Midbrain (tissue), 1 donor: ENCODE results near the gene CLSTN2.
A peak's percentile ranks its signal among the peaks of the same experiment; 100 is the strongest.

ENCODE experiments used
- DNase-seq: peaks from one replicate; lab custom pipeline; 2025; lab: John Stamatoyannopoulos, UW

The CLSTN2 gene

DNA sequence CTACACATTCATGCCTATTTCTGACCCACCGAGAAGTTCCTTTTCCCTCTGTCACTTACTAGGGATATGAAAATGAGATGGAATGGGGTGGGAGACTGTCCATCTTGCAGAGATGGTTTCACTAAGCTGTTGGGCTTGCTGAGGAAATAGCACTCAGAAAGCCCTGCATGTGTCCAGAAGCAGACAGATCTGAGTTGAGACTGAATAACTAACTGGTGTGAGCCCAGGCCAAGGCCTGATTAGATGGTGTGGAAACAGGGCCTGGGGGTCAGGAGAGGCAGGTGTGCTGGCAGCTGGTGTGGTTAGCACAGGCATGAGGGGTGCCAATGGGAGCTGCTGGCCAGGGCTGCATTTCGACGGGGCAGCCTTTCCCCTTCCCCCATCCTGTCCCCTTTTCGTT lies 72.1 kb downstream of the CLSTN2 start:
- no peak for DNase-seq

DNA sequence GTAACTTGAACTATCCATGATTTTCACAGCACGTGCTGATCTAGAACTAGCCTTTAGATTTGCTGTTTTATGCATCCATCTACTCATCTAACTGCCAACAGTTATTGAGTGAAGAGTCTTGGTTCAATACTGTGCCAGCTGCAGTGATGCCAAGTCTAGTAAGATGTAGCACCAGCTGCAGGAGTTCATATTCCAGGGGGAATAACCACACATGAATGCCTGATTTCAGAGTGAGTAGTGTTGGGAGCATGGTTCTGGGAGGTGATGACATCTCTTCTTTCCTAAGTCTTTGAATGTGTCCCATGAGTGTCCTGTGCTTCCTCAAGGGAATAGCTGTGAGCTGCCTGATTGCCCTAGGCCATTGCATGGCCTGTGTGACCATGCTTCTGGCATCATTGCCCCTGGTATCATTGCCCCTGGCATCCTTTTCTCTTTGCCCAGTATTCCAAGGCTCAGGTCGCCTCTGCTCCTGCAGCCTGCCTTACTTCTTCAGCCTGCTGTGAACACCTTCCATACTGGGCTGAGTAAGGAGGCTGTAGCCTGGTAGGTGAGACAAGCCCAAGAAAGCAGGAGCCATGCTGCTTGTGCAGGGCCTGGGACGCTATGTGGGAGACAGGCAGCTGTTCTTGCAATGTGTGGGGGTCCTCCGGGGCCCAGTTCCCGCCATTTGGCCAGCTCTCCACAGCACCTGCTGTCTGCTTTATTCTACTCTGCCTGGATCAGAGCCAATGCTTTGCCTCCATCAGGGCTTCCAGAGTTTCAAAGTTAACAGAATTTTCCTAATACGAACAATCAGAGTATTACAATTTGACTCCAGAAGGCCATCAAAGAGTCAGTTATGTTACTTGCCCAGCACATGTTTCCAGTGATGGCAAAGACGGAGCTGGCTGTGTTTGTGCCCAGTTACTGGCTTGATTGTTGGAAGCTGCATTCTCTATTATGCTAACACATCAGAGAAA lies 73.2 kb downstream of the CLSTN2 start:
- peak; percentile 39 for DNase-seq

DNA sequence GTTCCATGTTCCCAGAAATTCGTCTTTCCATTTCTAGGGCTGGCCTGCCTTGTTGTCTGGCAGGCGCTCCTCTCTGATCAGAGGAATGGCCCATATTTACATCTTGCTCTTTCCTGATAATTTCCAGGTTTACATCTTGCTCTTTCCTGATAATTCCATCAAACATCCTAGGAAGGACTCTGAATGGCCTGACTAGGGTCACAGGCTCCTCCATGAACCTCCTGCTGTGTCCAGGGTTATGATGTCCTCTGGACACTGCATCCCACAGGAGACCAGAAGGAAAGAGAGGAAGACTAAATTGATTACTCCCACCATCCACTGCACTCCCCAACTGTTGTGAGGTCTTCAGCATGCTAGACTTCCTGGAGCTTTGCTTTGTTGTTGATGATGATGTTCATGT lies 75.4 kb downstream of the CLSTN2 start:
- no peak for DNase-seq

DNA sequence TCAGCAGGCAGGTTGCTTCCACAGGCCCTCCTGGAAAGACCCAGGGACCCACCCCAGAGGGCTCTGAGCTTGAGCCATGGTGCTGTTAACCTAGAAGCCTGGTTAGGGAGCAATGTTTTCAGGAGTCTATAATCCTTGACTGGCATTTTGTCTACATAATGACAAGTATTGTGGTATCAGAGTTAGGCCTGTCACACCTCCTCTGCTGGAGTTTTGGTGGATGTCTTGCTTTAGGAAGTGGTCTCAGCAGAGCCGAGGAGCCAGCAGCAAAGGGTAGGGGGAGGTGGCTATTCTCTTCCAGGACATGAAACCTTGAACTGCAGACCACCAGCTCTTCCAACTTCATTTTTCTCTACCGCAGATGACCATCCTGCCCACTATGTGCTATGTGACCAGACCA lies 76.1 kb downstream of the CLSTN2 start:
- DNase-seq: no peak

DNA sequence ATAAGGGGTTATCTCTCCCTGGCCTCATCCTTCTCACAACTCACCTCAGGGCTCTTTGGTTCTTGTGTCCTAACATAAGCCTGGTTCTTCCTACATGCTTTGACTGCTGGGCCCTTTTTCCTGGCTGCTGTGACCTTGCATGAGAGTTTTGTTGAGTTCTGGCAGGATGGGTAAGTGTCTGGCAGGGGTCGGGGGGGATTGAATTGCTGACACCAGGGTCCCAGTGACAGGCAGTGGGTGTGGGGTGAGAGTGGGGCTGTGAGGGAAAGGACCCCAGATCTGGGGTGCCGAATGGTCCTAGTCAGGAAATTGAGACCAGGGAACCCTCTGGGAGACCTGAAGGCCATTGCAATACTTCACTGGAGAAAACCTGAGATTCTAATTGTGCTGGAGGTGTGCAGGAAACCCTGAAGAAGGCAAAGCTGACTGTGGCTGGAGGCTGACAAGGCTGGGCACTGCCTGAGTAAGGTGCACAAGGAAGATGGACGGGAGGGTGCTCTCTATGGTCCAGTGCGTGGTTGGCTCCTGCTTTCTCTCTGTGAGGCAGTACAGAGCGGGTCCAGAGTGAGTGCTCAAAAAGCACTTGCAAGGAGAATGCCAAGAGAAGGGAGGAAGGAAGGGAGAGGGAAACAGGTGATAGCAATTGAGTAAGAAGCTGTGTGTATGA lies 76.8 kb downstream of the CLSTN2 start:
- no peak for DNase-seq

DNA sequence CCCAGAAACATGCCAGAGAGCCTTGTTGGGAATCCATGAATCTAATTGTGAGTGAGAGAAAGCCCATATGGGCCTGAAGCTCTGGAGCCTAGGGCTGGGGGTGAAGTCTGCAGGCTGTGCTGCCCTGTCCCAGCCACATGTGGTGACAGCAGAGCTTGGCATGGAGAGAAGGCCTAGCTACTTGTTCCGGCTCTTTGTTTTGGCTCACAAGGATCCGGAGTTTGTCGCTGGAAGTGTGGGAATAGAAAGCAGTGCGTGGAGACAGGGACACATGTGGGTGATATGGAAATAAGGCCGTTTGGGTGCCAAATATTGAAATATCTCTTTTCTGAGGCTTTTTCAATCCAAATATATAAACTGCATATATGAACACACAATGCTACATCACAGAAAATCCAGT lies 78.2 kb downstream of the CLSTN2 start:
- no peak for DNase-seq

DNA sequence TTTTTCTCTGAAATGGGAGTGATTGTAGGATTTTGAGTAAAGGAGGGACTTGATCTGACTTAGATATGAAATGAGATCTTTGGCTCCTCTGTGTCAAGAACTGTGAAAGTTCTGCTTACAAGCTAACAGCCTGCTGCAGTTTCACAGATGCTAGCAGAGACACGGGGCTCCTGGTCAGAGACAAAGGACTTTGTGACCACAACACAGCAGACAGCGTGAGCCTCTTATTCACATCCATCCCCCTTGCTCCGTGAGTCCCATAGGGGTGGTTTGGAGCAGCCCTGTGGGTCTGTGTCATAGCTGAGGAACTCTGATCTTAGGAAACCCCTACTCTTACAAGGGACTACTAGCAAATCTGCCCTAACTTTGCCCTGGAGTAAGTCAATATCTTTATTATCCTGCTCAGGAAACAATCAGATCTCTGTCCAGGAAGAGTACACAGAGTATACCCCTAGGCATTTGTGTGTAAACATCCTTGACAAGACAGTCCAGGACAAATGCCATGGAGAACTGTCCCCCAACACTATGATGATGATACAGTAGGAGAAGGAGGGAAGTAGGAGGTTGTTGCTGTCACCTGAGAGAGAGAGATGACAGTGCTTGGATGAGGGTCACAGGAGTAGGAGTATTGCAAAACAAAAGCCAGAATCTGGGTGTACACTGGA lies 80.0 kb downstream of the CLSTN2 start:
- no peak for DNase-seq

DNA sequence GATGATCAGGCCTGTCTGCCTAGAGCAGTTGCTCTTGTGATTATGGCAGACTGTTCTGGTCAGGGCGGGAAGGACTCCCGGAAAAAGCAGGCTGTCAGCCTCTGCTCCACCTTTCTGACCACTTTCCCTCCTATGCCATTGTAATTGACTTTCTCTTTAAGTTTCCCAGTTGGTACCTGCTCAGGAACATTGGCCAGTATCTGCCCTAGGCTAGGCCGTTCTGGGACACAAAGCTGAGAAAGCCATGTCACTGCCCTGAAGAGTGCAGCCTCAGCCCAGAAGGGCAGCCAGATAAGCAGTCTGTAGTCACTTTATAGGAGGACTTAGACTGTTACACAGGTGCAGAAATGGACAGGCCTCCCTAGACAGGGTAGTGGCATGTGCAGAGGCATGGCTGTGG lies 80.8 kb downstream of the CLSTN2 start:
- no peak for DNase-seq

DNA sequence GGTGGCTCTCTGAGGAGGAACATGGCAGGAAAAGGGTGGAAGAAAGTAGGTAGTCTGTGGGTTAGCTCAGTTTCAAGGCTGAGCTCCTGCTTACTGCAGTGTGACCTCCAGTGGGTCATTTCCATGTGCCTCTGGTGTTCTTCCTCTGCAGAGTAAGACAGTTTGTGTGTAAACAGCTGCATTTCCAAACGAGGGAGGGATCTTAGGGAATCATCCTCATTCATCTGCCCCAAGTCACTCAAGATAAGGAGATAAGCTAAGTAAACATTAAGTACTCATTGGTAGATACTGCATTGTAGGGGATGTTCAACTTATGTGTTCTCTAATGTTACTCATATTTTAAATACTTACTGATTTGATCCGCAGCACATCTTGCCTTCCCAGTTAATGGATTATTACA lies 83.6 kb downstream of the CLSTN2 start:
- no peak for DNase-seq

DNA sequence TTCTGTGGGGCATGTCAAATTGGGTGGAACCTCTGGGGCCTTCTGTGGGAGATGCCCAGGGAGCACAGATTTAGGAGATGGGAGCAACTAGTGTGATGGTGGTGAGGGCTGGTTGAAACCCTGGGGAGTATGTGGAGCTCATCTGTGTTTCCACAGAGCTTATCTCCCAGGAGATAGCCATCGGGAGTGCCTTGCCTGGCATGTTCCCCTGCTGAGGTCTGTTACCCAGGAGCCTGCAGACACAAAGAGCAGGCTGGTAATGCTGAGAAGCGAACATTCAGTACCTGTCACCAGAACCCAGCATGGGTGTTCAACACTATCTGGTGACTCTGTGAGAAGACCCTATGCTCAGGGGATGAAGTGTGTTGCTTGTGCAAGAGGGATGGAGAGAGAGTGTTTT lies 85.0 kb downstream of the CLSTN2 start:
- no peak for DNase-seq

DNA sequence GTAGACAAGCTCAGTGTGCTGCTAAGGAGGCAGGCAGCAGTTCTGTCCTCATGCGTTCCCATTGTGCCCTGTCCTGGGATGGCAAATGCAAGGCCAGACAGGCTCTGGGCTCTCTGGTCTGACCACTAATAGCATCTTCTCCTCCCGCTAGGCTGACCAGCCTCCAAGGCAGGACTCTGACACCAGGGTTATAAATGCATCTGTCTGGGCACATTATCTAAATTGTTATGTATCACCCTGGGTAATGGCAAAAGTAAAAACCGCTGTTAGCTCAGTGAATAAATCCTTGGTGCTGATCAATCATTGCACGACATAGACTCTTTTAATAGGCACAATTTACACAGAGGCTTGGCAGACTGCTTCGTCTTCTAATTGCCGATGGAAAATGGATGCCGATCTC lies 85.6 kb downstream of the CLSTN2 start:
- DNase-seq: no peak

DNA sequence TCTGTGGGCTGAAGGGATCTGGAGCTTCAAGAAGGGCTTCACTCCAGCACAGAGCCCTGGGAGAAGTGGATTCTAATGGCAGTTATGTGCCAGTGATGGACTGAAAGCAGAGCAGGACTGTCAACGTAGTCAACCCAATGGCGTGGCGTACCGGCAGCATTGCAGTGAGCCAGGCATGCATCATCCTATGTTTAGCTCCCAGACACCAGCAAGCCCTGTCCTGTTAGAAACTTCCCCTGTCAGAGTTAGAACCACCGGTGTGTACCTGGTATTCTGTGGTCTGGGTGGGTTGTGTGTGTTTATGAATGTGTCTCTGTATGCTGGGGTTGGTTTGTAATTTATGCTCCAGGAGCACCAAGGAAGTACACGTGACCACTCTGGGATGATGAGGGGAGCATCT lies 86.3 kb downstream of the CLSTN2 start:
- DNase-seq: no peak

DNA sequence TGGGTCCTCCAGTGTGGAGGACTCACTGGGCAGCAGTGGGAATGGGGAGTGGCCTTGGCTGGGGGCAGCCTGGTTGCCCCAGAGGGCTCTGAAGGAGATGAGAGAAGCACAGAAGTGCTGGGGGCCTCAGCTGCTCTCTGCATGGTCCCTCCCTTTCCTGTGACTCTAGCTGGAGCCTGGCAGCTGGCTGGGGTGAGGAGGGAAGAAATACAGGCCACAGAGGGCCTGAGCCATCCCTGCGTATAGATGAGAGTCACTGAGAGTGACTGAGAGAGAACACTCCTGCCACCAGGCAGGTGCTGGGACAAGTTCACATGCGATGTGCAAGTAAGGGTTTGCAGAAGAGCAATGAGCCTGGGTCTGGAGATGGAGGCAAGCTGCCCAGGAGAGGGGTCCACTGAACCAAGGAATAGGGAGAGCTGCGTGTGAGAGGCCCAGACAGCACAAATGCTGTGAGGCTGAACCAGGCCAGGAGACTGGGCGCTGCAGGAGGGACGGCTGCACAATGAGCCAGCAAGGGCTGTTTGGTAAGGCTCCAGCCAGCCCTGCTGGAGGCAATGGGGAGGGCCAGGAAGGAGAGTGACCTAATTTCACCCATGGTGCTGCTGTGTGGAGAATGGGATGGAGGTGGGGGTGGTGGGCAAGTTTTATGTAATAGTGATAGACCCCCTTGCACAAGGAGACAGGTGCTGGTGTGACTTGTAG lies 87.2 kb downstream of the CLSTN2 start:
- DNase-seq: peak; percentile 41

DNA sequence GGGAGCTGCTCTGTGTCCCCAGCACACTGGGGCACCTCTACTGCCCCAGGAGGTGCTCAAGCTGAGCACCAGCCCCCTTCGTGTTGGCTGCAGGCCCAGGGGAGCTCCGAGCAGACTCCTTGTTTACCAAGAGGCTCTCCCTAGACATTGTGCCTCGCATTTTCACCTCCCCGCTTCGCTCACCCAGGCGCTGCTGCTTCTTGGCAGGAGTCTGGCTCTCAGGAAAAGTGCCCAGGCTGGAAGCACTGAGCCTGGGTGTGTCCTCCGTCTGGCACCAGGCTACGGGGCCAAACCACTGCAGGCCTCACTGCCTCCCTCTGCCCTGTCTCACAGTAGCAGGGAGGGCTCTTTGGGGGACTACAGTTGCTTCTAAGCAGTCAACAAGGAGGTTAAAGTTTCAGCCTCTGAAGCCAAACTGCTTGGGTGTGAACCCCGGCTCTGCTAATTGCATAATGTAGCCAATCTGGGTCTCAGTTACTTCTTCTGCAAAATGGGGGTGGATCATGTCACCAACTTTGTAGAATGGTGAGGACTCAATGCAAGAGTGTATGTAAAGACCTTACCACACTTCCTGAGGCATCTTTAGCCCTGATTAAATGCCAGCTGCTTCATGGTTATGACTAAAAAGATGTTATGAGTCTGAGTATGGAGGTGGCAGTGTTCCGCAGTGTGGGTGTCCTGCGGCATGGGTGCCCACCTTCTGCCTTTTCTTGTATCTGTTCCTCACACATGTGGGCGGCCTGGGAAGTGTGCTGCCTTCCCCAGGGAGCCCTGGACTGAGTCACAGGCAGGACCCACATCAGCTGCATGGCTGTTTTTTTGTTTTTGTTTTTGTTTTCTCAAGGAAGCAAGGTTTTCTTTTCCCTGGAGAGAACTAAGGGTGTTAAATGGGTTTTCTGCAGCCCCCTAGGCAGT lies 88.9 kb downstream of the CLSTN2 start:
- peak; percentile 62 for DNase-seq

DNA sequence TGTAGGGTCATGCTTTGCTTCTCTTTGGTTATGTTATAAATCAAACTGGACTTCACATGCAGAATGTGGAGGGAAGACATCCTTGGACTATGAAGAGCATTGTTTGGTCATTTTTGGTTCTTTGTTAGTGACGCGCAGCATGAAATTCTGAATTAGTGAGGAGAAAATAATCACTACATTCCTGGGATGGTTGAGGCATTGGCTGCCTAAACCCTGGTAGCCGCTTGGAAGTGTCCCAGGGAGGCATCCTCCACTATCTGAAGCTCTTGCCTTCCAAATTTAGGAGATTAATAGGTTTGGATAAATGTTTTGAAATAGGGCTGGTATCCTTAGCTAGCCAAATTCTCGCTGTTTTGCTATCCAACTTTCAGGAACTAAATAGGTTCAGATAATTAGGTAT lies 96.2 kb downstream of the CLSTN2 start:
- DNase-seq: no peak

DNA sequence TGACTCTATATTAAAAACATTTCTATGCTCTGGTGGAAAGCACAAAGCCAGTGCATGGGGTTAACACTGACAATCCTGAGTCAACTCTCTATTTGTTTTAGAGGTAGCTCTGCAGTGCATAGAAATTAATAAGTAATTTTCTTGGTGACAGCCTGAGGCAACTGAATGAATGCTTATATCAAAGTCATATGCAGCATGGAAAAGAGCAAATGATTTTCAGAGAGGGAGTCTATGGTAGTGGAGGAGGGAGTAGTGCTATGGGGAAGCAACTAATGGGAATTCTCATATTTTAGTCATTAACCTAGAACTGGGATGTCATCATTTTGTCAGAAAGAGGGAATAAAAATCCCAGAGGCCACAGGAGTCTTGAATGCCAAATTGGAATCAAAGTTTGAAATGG lies 99.1 kb downstream of the CLSTN2 start:
- DNase-seq: no peak

DNA sequence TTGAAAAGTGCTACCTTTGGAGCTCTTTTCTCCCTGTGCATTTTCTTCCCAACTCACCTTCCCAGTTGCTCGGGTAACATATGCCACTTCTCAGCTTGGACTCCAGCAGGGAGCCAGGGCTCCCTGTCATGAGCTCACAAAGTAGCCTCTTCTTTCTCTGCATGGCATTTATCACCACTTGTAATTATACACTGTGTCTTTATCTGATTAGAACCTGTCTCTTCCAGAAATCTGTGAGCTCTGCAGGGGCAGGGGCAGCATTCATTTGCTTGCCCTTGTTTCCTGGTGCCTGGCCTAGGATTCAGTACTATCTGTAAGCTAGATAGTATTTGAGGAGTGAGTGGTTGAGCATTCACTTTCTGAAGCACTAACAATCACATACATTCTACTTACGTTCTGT lies 100.9 kb downstream of the CLSTN2 start:
- no peak for DNase-seq

DNA sequence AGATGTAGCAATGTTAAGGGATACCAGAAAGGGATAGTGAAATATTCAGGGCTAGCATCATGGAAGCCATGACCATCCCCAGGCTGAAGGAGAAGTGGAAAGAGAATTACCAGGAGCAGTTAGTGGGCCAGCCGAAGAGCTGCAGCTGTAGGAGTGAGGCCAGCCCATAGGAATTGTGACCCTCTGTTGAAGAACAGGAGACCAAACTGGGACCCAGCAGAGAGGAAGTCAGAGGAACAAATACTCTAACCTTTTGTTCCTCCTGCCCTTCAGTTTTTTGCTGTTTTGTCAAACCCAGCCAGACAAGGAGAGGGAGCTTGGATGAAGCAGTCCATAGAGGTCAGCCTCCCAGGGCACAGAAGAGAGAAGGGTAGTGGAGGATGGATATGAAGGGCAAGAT lies 115.4 kb downstream of the CLSTN2 start:
- no peak for DNase-seq

DNA sequence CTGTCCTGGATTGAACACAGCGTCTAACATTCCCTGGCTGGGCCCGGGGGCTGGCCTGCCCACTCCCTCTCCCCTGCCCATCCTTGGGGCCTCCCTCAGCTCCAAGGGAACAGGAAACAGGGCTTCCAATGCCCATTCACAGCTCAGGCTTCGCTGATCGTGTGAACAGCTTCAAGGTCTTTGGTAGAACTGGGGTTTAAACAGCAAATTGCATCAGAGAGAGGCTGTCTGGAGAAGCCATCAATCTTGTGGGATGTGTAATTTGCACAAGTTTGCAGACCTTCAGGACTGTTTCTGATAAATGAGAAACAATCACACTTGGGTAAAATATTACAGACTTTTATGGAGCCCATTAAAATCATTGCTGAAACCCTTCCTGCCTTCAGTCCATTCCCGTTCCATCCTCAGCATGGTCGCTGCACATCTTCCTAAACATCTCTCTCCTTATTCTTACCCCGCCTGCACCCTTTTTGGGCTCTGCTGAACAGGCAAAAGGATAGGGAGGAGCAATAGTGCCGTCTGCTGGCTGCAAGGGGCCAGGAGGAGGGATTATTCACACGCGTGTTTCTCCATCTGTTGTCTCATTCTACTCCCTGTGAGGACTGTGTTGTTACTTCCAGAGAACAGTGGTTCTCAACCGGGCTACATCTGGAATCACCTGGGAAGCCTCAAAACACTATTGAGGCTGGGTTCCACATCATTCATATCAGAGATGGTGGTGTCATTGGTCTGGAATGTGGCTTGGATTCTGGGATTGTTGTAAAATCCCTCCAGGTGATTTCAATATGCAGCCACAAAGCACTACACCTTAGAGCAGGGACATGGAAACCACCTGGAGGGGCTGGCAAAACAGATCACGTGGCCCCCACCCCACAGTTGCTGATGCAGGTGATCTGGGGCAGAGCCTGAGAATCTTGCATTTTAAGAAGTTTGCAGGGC lies 116.3 kb downstream of the CLSTN2 start:
- peak; percentile 38 for DNase-seq
